NT2/D1 (cell line): ENCODE measurements around the gene PARD3.

Experiments
- SUZ12 ChIP-seq: IDR thresholded peaks from 2 replicates; pipeline ENCODE4 v1.6.1; 2011; ENCODE audit not compliant: insufficient read length, insufficient read depth; ENCODE audit errors: extremely low read depth
- YY1 ChIP-seq: IDR thresholded peaks from 2 replicates; pipeline ENCODE4 v1.6.1; 2011; ENCODE audit not compliant: insufficient read length, insufficient read depth
- ZNF274 ChIP-seq: IDR thresholded peaks from 2 replicates; pipeline ENCODE4 v1.6.1; 2011; ENCODE audit warnings: mild to moderate bottlenecking, low read depth, low read length

- TF ChIP-seq ZNF274 (no peak), SUZ12 (no peak), YY1 (no peak)
Measured at GRCh38 chr10:34476608-34477007, 338.5 kb downstream of the PARD3 start.
